ENCODE results near the gene DNAH2. TPM values are rescaled to one million over a fixed set of nuclear protein-coding genes. Genes with fewer than 3 reads are reported as not detected.

Gene DNAH2
- total RNA-seq, 1 donor, result under 0.01 TPM

DNA sequence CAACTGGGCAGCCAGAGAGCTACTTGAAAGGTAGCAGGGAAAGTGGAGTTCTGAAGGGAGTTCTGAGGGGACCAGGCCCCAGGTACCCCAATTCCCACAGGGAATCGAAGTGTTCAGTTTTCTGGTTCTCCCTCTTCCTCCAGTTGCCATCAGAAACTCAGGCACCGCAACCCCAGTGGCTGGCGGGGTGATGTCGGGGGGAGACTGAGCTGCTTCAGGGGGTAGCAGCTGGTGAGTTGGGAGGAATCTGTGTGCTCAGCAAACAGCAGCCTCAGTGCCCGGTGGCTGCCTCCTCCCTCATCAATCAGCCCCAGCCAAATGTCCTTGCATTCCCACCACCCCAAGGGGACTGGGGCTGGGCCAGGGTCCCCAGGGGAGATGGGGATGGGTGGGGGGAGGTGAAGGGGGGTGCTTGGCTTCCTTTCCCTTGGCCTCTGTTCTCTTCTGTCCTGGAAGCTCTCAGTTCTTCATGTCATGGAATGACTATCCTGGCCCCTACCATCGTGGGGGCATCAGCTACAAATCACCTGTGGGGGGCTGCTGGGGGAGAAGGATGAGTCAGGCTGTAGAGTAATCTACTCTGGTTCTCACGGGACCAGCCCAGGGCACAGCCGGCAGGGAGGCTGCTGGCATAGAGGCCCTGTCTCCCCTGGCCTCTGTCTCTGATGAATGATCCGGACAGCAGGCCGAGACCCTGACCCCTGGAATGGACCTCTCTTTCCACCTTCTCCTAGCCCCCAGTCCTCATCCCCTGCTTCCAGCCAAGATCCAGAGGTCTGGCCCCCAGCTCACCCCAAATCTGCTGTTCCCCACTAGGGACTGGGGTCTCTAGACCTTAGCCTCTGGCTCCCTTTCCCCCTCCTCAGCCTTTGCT is 2.6 kb upstream of the DNAH2 start:
- TF ChIP-seq CTCF (IDR thresholded peaks at IDR 0.05; ENCODE audit: insufficient read depth, low read length), result no peak
- DNase-seq (ENCODE audit: low read depth), result no peak

DNA sequence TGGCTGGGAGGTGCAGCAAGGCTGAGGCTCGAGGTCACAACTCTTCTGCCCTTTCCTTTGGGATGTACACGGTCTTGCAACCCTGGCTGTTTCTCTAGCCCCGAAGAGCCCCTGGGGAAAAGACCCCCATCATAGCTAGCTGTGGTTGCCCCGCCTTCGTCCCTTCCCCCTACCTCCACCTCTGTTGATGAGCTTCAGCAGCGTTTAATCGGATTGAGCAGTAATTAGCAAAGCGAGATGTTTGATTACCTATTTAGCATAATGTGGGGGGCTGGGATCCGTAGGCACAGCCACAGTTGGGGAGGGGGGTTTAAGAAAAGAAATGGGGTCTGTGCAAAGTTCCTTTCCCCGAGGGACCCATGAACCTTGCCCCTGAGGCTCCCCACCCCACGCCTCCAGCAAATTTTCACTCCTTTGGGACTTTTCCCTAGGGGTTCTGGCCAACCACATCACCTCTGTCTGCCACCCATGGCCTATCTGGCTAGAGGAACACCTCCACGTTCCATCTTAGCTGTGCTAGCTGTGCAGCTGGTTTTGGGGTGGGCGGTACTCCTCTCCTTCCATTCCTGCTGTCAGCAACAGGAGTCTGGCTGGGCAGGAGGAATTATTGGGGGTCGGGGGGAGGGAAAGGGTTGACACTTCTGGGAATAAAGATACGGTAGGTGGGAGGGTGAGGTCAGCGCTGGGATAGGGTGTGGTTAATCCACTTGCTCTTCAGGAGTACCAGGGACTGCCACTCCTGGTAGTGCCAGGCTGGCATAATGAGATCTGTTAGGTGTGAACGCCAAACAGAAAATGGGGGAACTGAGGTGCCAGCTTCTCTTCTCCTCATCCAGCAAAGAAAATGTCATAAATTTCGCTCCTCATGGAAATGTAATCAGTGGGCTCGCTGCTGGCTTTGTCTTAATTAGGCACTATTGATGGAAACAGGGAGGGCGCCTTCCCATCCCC is 1.3 kb upstream of the DNAH2 start:
- H3K4me3 ChIP-seq (ENCODE audit: low read depth, low read length), result peak overlapping the region; percentile 72
- TF ChIP-seq CTCF (IDR thresholded peaks at IDR 0.05; ENCODE audit: insufficient read depth, low read length), result no peak
- no peak for DNase-seq (ENCODE audit: low read depth)

More for the DNA sequence above, 2.6 kb upstream of the DNAH2 start:
- no peak overlapping the region for H3K4me3 ChIP-seq (ENCODE audit: low read depth, low read length)

DNA sequence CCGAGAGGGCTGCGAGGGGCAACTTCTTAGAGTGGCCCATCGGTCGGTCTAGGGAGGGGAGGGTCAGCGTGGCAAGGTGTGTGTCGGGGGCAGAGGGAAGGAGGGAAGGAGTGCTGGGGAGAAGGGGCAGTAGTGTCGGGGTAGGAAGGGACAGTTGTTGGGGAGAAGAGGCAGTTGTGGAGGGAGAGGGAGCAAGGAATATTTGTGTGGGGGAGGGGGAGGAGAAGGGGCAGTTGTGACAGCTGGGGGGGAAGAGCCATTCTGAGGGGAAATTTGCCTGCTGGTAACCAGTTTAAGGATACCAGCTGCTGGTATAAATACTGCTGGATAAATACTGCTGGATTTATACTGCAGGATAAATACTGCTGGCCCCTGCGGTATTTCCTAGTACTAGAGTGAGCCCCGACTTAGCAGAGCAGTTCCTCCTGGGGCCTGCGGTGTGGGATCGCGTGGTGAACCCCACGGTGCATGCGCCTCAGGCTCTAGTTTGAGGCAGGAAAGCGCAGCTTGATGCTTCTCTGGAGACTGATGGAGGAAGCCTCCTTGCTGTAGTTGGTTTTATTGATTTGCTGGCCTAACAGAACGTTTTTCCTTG is 309 bp downstream of the DNAH2 start:
- no peak for TF ChIP-seq CTCF (IDR thresholded peaks at IDR 0.05; ENCODE audit: insufficient read depth, low read length)
- no peak for DNase-seq (ENCODE audit: low read depth)
- peak overlapping the region; percentile 72 for H3K4me3 ChIP-seq (ENCODE audit: low read depth, low read length)

DNA sequence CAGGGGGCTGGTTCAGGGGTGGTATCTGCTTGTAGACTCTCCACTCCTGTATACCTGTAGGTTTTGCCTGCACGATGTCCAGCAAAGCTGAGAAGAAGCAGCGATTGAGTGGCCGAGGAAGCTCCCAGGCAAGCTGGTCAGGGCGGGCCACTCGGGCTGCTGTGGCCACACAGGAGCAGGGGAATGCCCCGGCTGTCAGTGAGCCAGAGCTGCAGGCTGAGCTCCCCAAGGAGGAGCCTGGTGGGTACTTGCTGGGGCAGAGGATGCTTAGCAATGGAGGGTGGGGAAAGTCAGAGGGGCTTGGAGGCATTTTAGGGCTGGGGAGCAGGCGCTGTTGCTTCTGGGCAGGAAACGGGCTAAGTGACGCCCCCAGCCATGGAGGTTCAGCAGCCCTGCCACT is 2.1 kb downstream of the DNAH2 start:
- no peak for DNase-seq (ENCODE audit: low read depth)
- no peak for TF ChIP-seq CTCF (IDR thresholded peaks at IDR 0.05; ENCODE audit: insufficient read depth, low read length)
- no peak overlapping the region for H3K4me3 ChIP-seq (ENCODE audit: low read depth, low read length)

GRCh38 chr17:7720125-7720524 is 2.6 kb downstream of the DNAH2 start:
- H3K4me3 ChIP-seq (ENCODE audit: low read depth, low read length), result no peak overlapping the region
- DNase-seq (ENCODE audit: low read depth), result no peak
- TF ChIP-seq CTCF (IDR thresholded peaks at IDR 0.05; ENCODE audit: insufficient read depth, low read length), result no peak

DNA sequence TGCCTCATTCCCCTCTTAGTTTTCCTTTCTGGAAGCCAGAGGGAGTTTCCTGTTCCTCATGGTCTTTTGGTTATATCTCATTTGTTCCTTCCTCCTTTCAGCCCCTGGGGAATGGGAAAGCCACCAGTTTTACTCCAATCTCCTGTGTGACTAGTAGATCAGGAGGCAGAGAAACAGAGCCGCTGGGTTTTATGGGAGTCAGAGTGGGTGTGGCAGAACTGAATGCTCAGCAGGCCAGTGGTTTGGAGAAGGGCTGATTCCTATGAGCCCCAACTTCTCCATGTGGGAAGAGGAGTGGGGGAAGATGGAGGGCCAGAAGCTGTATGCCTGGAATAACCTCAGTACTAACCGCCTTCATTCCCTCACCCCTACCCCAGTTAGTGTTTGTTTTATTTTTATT is 4.1 kb downstream of the DNAH2 start:
- no peak for DNase-seq (ENCODE audit: low read depth)
- no peak for TF ChIP-seq CTCF (IDR thresholded peaks at IDR 0.05; ENCODE audit: insufficient read depth, low read length)
- no peak overlapping the region for H3K4me3 ChIP-seq (ENCODE audit: low read depth, low read length)

Measured in fibroblast of the aortic adventitia (primary cell).